Spinal cord (tissue), 10 donors: Measurements from ENCODE around the gene WWOX. TPM values are rescaled to one million over a fixed set of nuclear protein-coding genes. Genes with fewer than 3 reads are reported as not detected.
A peak's percentile ranks its signal among the peaks of the same experiment; 100 is the strongest.

Experiments
- DNase-seq, 6 donors: peaks; one replicate each; pipeline versions ENCODE4 v3.0.0 to v3.0.0-alpha.2; 2013 to 2015; ENCODE audit warnings: low spot score in 6 of 6, low read depth in 4 of 6
- H3K27ac ChIP-seq: one replicate; pipeline ENCODE4 v1.5.1; 2013; ENCODE audit warnings: low read depth, low read length, control low read depth
- H3K27me3 ChIP-seq: one replicate; pipeline ENCODE4 v1.6.1; 2013; ENCODE audit warnings: low read length; ENCODE audit not compliant: control insufficient read depth, insufficient read depth
- H3K36me3 ChIP-seq: one replicate; pipeline ENCODE4 v1.6.1; 2013; ENCODE audit warnings: low read length; ENCODE audit not compliant: control insufficient read depth, insufficient read depth
- H3K4me1 ChIP-seq: one replicate; pipeline ENCODE4 v1.6.1; 2013; ENCODE audit warnings: low read length; ENCODE audit not compliant: control insufficient read depth, insufficient read depth
- H3K4me3 ChIP-seq: one replicate; pipeline ENCODE4 v1.5.1; 2013; ENCODE audit warnings: low read depth, low read length, control low read depth
- H3K9me3 ChIP-seq: one replicate; pipeline ENCODE4 v1.6.1; 2013; ENCODE audit warnings: low read length; ENCODE audit not compliant: control insufficient read depth, insufficient read depth
- WGBS: methylation state at CpG from one replicate; pipeline ENCODE4 v1.1.5; 2013; ENCODE audit warnings: missing lambda C conversion rate; ENCODE audit not compliant: insufficient coverage; 5-methylcytosine and 5-hydroxymethylcytosine counted together
- polyA plus RNA-seq, 2 donors: library from polyadenylated mRNA; unstranded; fragments of 120-200 nt; gene quantifications; one replicate each; pipeline ENCODE4 v1.2.1, GENCODE V29; 2013; ENCODE audit not compliant: insufficient read length in 2 of 2
- total RNA-seq, 2 donors: library from RNA; depleted of rRNA in 1 of 2; stranded (reverse); fragments of 120-200 nt in 1 of 2; fragments of >200 nt in 1 of 2; gene quantifications; one replicate each; pipeline versions ENCODE4 v1.2.3 to v1.2.4, GENCODE V29; 2013 to 2014
- donor health status: healthy.

Gene WWOX
- total and polyA plus RNA-seq, 4 donors: 27.5 to 51.5 (median 32.5) TPM

DNA sequence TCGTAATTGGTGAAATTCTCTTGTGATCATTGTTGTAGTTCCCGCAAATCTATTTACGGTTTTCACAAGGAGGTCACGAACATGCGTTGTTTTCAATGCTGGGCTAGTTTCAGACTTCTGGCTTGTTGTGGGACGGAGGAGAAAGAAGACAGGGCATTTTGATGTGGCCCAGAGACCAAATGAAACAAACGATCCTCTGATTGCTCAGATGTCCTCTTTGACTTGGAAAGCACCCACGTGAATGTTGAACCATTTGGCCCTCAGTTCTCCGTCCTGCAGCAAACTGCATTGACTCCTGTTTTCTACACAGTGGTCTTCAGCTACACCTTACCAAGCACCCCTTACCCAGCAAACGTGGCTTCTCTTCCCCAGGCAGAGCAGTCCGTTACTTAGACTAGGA, 391.0 kb downstream of the WWOX start:
- no peak for DNase-seq
- Histone ChIP-seq H3K27ac (no peak overlapping the region), H3K9me3 (no peaks in the 10 kb centered on the region), H3K36me3 (no peaks in the 10 kb centered on the region), H3K4me1 (peaks cover 5% of the 10 kb centered on the region), H3K27me3 (no peaks in the 10 kb centered on the region), H3K4me3 (no peak overlapping the region)
- 83% methylated on average over 11 of the region's 11 CpGs for WGBS

DNA sequence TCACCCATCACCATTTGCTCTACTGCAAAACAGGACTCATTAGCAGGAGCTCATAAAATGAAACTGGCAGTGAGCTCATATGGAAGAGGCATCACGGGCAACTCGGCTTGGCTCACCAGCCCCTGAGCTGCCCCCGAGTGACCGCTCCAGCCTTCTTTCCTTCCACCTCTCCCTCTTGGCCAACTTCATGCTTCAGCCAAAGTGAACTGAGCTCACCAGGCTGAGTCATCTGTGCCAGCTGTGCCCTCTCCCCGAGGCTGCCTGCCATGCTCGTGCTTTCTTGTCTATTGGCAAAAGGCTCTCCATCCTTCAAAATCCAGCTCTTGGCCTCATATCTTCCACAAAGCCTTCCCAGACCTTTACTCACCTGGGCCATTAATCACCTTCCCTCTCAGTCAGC, 391.4 kb downstream of the WWOX start:
- no peak for DNase-seq
- no peak overlapping the region for H3K27ac ChIP-seq
- H3K4me1 ChIP-seq: peaks cover 3% of the 10 kb centered on the region
- H3K4me3 ChIP-seq: no peak overlapping the region
- no peaks in the 10 kb centered on the region for H3K36me3 ChIP-seq
- H3K9me3 ChIP-seq: no peaks in the 10 kb centered on the region
- WGBS: 78% methylated on average over 6 of the region's 6 CpGs
- no peaks in the 10 kb centered on the region for H3K27me3 ChIP-seq

DNA sequence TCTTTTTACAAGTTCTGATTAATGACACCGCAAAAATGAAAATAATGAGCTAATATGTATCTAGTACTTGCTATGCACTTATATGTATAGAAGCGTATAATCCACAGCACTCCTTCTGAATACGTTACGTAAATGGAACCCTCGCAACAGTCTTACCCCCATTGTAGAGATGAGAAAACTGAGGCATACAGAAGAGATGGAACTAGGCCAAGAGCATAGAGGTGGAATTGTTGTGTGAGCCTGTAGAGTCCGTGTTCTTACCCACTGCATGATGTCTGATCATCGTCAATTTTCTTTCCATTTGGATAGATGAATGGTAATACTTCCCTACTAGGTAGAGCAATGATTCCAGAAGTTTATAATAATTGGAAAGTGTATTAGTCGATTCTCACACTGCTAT, 394.1 kb downstream of the WWOX start:
- Histone ChIP-seq H3K36me3 (no peaks in the 10 kb centered on the region), H3K9me3 (no peaks in the 10 kb centered on the region), H3K4me3 (no peak overlapping the region), H3K4me1 (peaks cover 3% of the 10 kb centered on the region), H3K27ac (no peak overlapping the region), H3K27me3 (no peaks in the 10 kb centered on the region)
- DNase-seq: no peak
- WGBS: 97% methylated on average over 5 of the region's 8 CpGs

DNA sequence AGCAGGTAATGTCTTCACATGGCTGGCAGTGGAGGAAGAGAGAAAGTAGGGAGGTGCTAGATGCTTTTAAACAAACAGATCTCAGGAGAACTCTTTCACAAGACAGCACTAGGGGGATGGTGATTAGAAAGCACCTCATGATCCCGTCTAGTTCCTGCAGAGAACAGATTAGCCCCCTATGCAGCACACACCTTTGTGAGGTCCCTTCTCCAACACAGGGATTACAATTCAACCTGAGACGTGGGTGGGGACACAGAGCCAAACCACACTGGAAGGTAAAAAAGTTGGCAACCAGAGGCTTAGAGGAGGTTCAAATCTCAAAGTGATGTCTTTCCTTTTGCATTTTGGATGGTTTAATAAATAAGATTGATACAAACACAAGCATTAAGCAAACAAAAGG, 394.7 kb downstream of the WWOX start:
- no peak overlapping the region for H3K27ac ChIP-seq
- H3K4me1 ChIP-seq: peaks cover 3% of the 10 kb centered on the region
- H3K27me3 ChIP-seq: no peaks in the 10 kb centered on the region
- no peak for DNase-seq
- WGBS: 100% methylated on average over 1 of the region's 2 CpGs
- no peaks in the 10 kb centered on the region for H3K36me3 ChIP-seq
- H3K4me3 ChIP-seq: no peak overlapping the region
- H3K9me3 ChIP-seq: no peaks in the 10 kb centered on the region

DNA sequence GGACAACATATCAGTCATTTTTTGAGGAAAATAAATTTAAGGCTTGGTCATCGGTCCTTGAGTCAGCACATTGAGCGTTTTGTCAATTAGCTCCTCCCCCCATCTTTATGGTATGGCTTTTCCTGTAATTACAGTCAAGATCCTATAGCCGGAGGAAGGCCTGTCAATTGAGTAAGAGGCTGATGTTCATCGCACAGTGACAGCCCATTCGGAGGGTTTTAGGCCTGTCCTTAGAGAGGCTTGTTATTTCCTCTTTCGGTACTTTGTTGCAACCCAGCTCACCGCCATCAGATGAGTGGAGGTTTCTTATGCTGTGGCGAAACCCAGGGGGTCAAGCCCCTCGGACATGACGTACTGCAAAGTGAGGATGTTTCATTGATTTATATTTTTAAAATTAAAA, 395.2 kb downstream of the WWOX start:
- no peak overlapping the region for H3K27ac ChIP-seq
- WGBS: 94% methylated on average over 4 of the region's 10 CpGs
- H3K4me3 ChIP-seq: no peak overlapping the region
- no peaks in the 10 kb centered on the region for H3K27me3 ChIP-seq
- peaks cover 3% of the 10 kb centered on the region for H3K4me1 ChIP-seq
- no peaks in the 10 kb centered on the region for H3K36me3 ChIP-seq
- no peaks in the 10 kb centered on the region for H3K9me3 ChIP-seq
- DNase-seq: no peak

DNA sequence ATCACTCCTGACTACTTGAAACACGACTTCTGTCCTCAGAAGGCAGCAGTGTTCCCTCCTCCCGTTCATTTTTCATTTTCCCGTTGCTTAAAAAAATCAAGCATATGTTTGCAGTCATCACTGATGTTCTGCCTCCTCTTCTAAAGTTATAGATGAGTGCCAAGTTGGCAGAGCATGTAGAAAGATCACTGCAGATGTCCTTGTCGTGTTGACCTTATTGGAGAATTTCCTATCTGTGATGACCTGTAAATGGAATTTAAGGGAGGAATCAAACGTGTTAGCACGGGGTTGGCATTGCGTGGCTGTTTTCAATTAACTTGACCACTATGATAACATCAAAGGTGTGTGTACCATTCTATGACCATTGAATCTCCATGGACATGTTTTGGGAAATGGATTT, 396.7 kb downstream of the WWOX start:
- 100% methylated on average over 1 of the region's 7 CpGs for WGBS
- no peaks in the 10 kb centered on the region for H3K9me3 ChIP-seq

DNA sequence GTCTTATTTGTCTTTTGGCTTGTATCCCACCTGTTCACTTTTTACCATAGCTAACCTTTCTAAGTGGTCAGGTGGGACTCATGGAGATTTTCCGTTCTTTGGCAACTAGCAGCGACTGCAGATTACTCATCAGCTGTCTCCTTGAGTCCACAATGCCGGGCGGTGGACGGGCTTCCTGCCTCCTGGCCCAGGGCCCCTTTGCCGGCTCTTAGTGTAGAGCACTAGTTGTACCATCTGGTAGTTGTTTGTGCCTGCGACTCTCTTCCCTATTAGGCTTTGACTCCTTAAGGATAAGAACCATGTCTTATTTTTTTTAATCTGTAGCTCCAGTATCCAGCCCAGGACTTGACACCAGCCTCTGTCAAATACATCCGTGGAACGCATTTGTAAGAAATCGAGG, 399.9 kb downstream of the WWOX start:
- Histone ChIP-seq H3K27me3 (no peaks in the 10 kb centered on the region), H3K36me3 (no peaks in the 10 kb centered on the region), H3K4me3 (no peak overlapping the region), H3K9me3 (no peaks in the 10 kb centered on the region), H3K27ac (no peak overlapping the region), H3K4me1 (peaks cover 2% of the 10 kb centered on the region)
- WGBS: 80% methylated on average over 2 of the region's 10 CpGs
- DNase-seq: no peak

More for the DNA sequence above, 396.7 kb downstream of the WWOX start:
- Histone ChIP-seq H3K4me1 (no peaks in the 10 kb centered on the region), H3K27me3 (no peaks in the 10 kb centered on the region), H3K36me3 (no peaks in the 10 kb centered on the region), H3K27ac (no peak overlapping the region), H3K4me3 (no peak overlapping the region)
- DNase-seq: no peak

DNA sequence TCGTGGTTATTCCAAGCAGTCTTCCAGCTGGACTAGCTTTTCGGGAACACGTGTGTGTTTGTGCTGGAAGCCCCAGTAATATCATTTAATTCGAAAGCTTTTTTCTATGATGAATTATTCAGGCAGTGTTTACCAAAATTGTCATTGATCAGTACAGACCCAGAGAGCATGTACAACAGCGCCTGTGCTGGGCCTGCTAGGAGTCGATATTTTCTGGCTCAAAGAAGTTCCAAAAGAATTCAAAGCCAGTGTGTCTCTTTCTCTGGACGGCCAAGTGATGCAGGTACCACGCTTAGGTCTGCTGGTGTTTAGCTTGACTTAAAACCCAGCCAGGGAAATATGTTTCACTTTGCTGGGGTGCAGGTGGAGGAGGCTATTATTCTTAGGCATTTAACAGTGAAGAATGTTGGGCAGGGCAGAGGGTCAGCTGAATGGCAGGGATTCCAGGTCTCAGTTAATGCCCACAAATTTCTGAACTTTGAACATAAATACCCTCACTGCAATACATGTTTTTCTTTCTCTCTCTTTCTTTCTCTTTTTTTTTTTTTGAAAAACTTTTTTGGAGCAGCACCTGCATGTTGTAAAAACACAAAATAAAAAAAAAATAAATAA, 401.3 kb downstream of the WWOX start:
- no peaks in the 10 kb centered on the region for H3K36me3 ChIP-seq
- no peaks in the 10 kb centered on the region for H3K27me3 ChIP-seq
- H3K9me3 ChIP-seq: no peaks in the 10 kb centered on the region
- no peak overlapping the region for H3K27ac ChIP-seq
- WGBS: 94% methylated on average over 7 of the region's 8 CpGs
- DNase-seq: no peak
- no peak overlapping the region for H3K4me3 ChIP-seq
- H3K4me1 ChIP-seq: peaks cover 14% of the 10 kb centered on the region

DNA sequence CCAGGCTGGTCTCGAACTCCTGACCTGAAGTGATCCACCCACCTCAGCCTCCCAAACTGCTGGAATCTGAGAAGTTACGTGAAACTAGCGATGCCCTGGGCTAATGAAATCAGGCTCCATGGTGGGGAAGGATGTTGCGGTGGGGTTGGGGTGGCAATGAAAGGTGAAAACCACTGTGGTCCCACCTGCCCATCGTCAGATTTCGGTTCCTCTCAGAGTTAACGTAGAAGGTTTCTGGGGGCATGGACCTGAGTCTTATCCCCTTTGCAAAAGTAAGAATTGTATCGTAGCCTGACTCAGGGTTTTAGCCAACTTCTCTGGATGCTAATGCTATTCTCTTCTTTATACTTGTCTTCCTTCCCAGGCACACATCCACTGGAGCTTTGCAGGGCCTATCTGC, 402.3 kb downstream of the WWOX start:
- no peaks in the 10 kb centered on the region for H3K9me3 ChIP-seq
- H3K36me3 ChIP-seq: no peaks in the 10 kb centered on the region
- 95% methylated on average over 8 of the region's 8 CpGs for WGBS
- DNase-seq: no peak
- no peak overlapping the region for H3K27ac ChIP-seq
- H3K4me1 ChIP-seq: peaks cover 19% of the 10 kb centered on the region
- no peaks in the 10 kb centered on the region for H3K27me3 ChIP-seq
- no peak overlapping the region for H3K4me3 ChIP-seq

DNA sequence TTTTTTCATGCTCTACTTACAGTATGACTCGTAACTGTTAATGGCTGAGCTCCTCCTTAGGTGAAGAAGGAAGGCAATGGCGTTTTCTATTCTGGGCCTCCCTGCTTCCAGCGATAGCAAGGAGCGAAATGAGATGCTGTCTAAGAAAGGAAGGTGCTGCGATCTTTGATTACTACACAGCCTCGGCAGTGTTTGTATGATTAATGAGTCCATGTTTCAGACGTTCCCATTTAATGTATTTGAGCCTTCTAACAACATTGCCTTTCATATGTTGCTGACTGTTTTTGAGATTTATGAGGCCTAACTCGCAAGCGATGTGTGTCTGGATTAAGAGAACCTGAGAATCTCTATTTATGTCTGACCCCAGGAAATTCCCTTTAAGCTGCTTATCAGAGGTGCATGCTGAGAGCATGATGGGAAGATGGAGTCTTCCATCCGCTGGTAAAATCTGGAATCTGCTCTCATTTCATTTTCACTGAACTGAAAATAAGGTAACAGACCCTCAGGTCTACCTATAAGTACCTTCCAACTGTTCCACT, 403.4 kb downstream of the WWOX start:
- Histone ChIP-seq H3K4me1 (peaks cover 19% of the 10 kb centered on the region), H3K9me3 (no peaks in the 10 kb centered on the region), H3K4me3 (no peak overlapping the region), H3K27me3 (no peaks in the 10 kb centered on the region), H3K36me3 (no peaks in the 10 kb centered on the region), H3K27ac (no peak overlapping the region)
- peak in 1 of 6 donors; percentile 53 for DNase-seq
- WGBS: 85% methylated on average over 3 of the region's 10 CpGs
